Esophagus squamous epithelium (tissue), 5 donors: ENCODE results near the gene NFATC2. TPM values are rescaled to one million over a fixed set of nuclear protein-coding genes. Genes with fewer than 3 reads are reported as not detected.
A peak's percentile ranks its signal among the peaks of the same experiment; 100 is the strongest.

Experiments used
- DNase-seq: peaks from one replicate; lab custom pipeline; 2025; lab: John Stamatoyannopoulos, UW
- H3K27ac ChIP-seq, 4 donors: fragments of 200-600 bp; sonication (generic); one replicate each; pipeline ENCODE4 v1.5.1; 2016 to 2019; ENCODE audit warnings: mild to moderate bottlenecking in 1 of 4
- H3K27me3 ChIP-seq, 4 donors: fragments of 200-600 bp; sonication (generic); 1 replicate in 3 of 4; 2 replicates in 1 of 4; pipeline versions ENCODE4 v1.5.1 to v1.6.0; 2017 to 2021; ENCODE audit warnings: antibody characterized with exemption in 1 of 4
- H3K36me3 ChIP-seq, 3 donors: fragments of 200-600 bp; sonication (generic); one replicate each; pipeline ENCODE4 v1.5.1; 2016 to 2019
- H3K4me1 ChIP-seq, 3 donors: fragments of 200-600 bp; sonication (generic); one replicate each; pipeline ENCODE4 v1.5.1; 2017 to 2019
- H3K4me3 ChIP-seq, 4 donors: fragments of 200-600 bp; sonication (generic); 1 replicate in 3 of 4; 2 replicates in 1 of 4; pipeline ENCODE4 v1.5.1; 2016 to 2019; ENCODE audit warnings: mild to moderate bottlenecking in 2 of 4, moderate library complexity in 1 of 4
- H3K9me3 ChIP-seq, 3 donors: fragments of 200-600 bp; sonication (generic); one replicate each; pipeline ENCODE4 v1.5.1; 2016 to 2019
- CTCF ChIP-seq, 6 experiments: fragments of 450-650 bp in 4 of 6; fragments of 200-600 bp in 2 of 6; sonication (generic) in 2 of 6; IDR thresholded peaks; one replicate each; pipeline ENCODE4 v1.5.1; 2016 to 2019; ENCODE audit warnings: antibody characterized with exemption in 6 of 6, mild to moderate bottlenecking in 4 of 6, moderate library complexity in 4 of 6
- POLR2A ChIP-seq, 4 donors: fragments of 450-650 bp; IDR thresholded peaks; one replicate each; pipeline ENCODE4 v1.6.1; 2017; ENCODE audit warnings: antibody characterized with exemption in 4 of 4, mild to moderate bottlenecking in 4 of 4, moderate library complexity in 3 of 4
- WGBS, 2 donors: methylation state at CpG; one replicate each; pipeline ENCODE4 v1.1.5; 2018; 5-methylcytosine and 5-hydroxymethylcytosine counted together
- intact Hi-C: fragments of 100-400 bp; cut with DNase I; formaldehyde crosslinking; loops from one replicate; pipeline ENCODE4 v1.15.0; 2022
- total RNA-seq, 4 donors: library from RNA; depleted of rRNA; stranded (reverse); fragments of >200 nt; gene quantifications; one replicate each; pipeline ENCODE4 v1.1.0, GENCODE V29; 2016
- donor health status: DM: yes; HTN: yes; CAD: no.

Gene NFATC2
- total RNA-seq, 4 donors from 2014 or later = 0.83 to 6.7 (median 1.4) TPM

- no peaks in the 10 kb centered on the region for H3K36me3 ChIP-seq
- peak overlapping the region in 1 of 4 donors; percentile 69 for H3K27ac ChIP-seq
- no peaks in the 10 kb centered on the region for H3K9me3 ChIP-seq
- 83 to 89% methylated on average over 4 of the region's 4 CpGs for WGBS, 2 donors
- TF ChIP-seq CTCF (IDR thresholded peaks at IDR 0.05) = no peak
- TF ChIP-seq POLR2A (IDR thresholded peaks at IDR 0.05) = no peak
- DNase-seq = no peak
- intact Hi-C loops = no loop called here
- no peak overlapping the region for H3K4me3 ChIP-seq
- no peaks in the 10 kb centered on the region for H3K27me3 ChIP-seq
- H3K4me1 ChIP-seq = peaks cover 0 to 26% (median 0%) of the 10 kb centered on the region in 3 donors
Observed at GRCh38 chr20:51401496-51401895, 141.0 kb downstream of the NFATC2 start.

GRCh38 chr20:51400051-51400926 lies 142.2 kb downstream of the NFATC2 start:
- Histone ChIP-seq H3K36me3 (no peaks in the 10 kb centered on the region), H3K4me1 (peaks cover 0 to 26% (median 0%) of the 10 kb centered on the region in 3 donors), H3K4me3 (no peak overlapping the region), H3K27me3 (no peaks in the 10 kb centered on the region), H3K9me3 (no peaks in the 10 kb centered on the region), H3K27ac (peak overlapping the region in 3 of 4 donors; percentile 19 to 69 (median 65))
- WGBS, 2 donors = 50 to 80% methylated on average over 10 to 16 of the region's 17 CpGs
- DNase-seq = peak; percentile 8
- intact Hi-C loops = no loop called here
- no peak for TF ChIP-seq CTCF (IDR thresholded peaks at IDR 0.05)
- TF ChIP-seq POLR2A (IDR thresholded peaks at IDR 0.05) = peak in 1 of 4 donors; percentile 28

GRCh38 chr20:51399006-51399890 lies 143.3 kb downstream of the NFATC2 start:
- Histone ChIP-seq H3K27ac (peak overlapping the region in 2 of 4 donors; percentile 65 to 69), H3K9me3 (no peaks in the 10 kb centered on the region), H3K36me3 (no peaks in the 10 kb centered on the region), H3K4me1 (peaks cover 0 to 26% (median 0%) of the 10 kb centered on the region in 3 donors), H3K27me3 (no peaks in the 10 kb centered on the region), H3K4me3 (no peak overlapping the region)
- TF ChIP-seq POLR2A (IDR thresholded peaks at IDR 0.05) (no peak), CTCF (IDR thresholded peaks at IDR 0.05) (no peak)
- no peak for DNase-seq
- intact Hi-C loops = no loop called here
- 82 to 85% methylated on average over 6 of the region's 6 CpGs for WGBS, 2 donors

GRCh38 chr20:51398552-51398951 lies 144.0 kb downstream of the NFATC2 start:
- H3K9me3 ChIP-seq = no peaks in the 10 kb centered on the region
- no peak overlapping the region for H3K27ac ChIP-seq
- TF ChIP-seq CTCF (IDR thresholded peaks at IDR 0.05) (no peak), POLR2A (IDR thresholded peaks at IDR 0.05) (no peak)
- H3K4me3 ChIP-seq = no peak overlapping the region
- intact Hi-C loops = no loop called here
- no peaks in the 10 kb centered on the region for H3K36me3 ChIP-seq
- peaks cover 0 to 33% (median 0%) of the 10 kb centered on the region in 3 donors for H3K4me1 ChIP-seq
- no peaks in the 10 kb centered on the region for H3K27me3 ChIP-seq
- DNase-seq = no peak
- 70 to 80% methylated on average over 4 of the region's 4 CpGs for WGBS, 2 donors
